Prostate gland (tissue), 2 donors: ENCODE measurements around the gene PRMT7. TPM values are rescaled to one million over a fixed set of nuclear protein-coding genes. Genes with fewer than 3 reads are reported as not detected.
A peak's percentile ranks its signal among the peaks of the same experiment; 100 is the strongest.

ENCODE experiments used
- DNase-seq: peaks from one replicate; pipeline ENCODE4 v3.0.0-alpha.2; 2019; ENCODE audit warnings: low spot score
- H3K27ac ChIP-seq, 2 donors: fragments of 200-600 bp; sonication (generic); 2 replicates each; pipeline ENCODE4 v1.5.1; 2017 to 2019
- H3K27me3 ChIP-seq: fragments of 200-600 bp; sonication (generic); replicated peaks from 2 replicates; pipeline ENCODE4 v1.5.1; 2019; ENCODE audit not compliant: insufficient read depth
- H3K36me3 ChIP-seq, 2 donors: fragments of 200-600 bp; sonication (generic); 1 replicate in 1 of 2; 2 replicates in 1 of 2; pipeline versions ENCODE4 v1.5.1 to v1.8.1; 2017 to 2019
- H3K4me1 ChIP-seq: fragments of 200-600 bp; sonication (generic); replicated peaks from 2 replicates; pipeline ENCODE4 v1.5.1; 2019
- H3K4me3 ChIP-seq, 2 donors: fragments of 200-600 bp; sonication (generic); 2 replicates each; pipeline ENCODE4 v1.5.1; 2017 to 2019
- H3K9me3 ChIP-seq: fragments of 200-600 bp; sonication (generic); 2 replicates; pipeline ENCODE4 v1.5.1; 2017
- CTCF ChIP-seq, 4 experiments: fragments of 200-600 bp in 2 of 4; fragments of 450-650 bp in 2 of 4; sonication (generic) in 2 of 4; IDR thresholded peaks; 1 replicate in 3 of 4; 2 replicates in 1 of 4; pipeline ENCODE4 v1.5.1; 2016 to 2019; ENCODE audit warnings: antibody characterized with exemption in 4 of 4, mild to moderate bottlenecking in 2 of 4, moderate library complexity in 2 of 4
- POLR2A ChIP-seq: fragments of 450-650 bp; IDR thresholded peaks from one replicate; pipeline ENCODE4 v1.6.1; 2016; ENCODE audit warnings: antibody characterized with exemption, mild to moderate bottlenecking
- POLR2AphosphoS5 ChIP-seq: sonication (generic); formaldehyde crosslinking; IDR thresholded peaks from one replicate; pipeline ENCODE4 v1.6.1; 2017; ENCODE audit warnings: antibody characterized with exemption
- WGBS: methylation state at CpG from one replicate; pipeline ENCODE4 v1.1.5; 2018; 5-methylcytosine and 5-hydroxymethylcytosine counted together
- intact Hi-C: fragments of 100-400 bp; cut with DNase I; formaldehyde crosslinking; loops from one replicate; pipeline ENCODE4 v1.14.2; 2022
- small RNA-seq, 2 donors: library from RNA; depleted of rRNA; stranded (forward); fragments of <200 nt; gene quantifications; one replicate each; pipeline ENCODE3, GENCODE V24; 2016
- total RNA-seq, 2 donors: library from RNA; depleted of rRNA; stranded (reverse); fragments of >200 nt; gene quantifications; one replicate each; pipeline ENCODE4 v1.1.0, GENCODE V29; 2016

The PRMT7 gene
- total RNA-seq, 2 donors from 2014 or later: 45.2 to 77.9 TPM

GRCh38 chr16:68403177-68403576 lies 92.4 kb downstream of the PRMT7 start:
- WGBS: 73% methylated on average over 1 of the region's 1 CpG
- H3K27ac ChIP-seq: no peak overlapping the region
- no peak for TF ChIP-seq CTCF (IDR thresholded peaks at IDR 0.05)
- no peak for TF ChIP-seq POLR2A
- TF ChIP-seq POLR2AphosphoS5: no peak
- no peaks in the 10 kb centered on the region for H3K36me3 ChIP-seq
- no peak overlapping the region for H3K4me3 ChIP-seq
- H3K4me1 ChIP-seq: no peaks in the 10 kb centered on the region
- no peak for DNase-seq
- intact Hi-C loops: no loop called here
- H3K27me3 ChIP-seq: no peaks in the 10 kb centered on the region
- no peaks in the 10 kb centered on the region for H3K9me3 ChIP-seq

- TF ChIP-seq POLR2A: no peak
- TF ChIP-seq CTCF (IDR thresholded peaks at IDR 0.05): no peak
- no peak for TF ChIP-seq POLR2AphosphoS5
- H3K27me3 ChIP-seq: no peaks in the 10 kb centered on the region
- WGBS: 90% methylated on average over 3 of the region's 3 CpGs
- H3K4me1 ChIP-seq: no peaks in the 10 kb centered on the region
- no peak overlapping the region for H3K27ac ChIP-seq
- intact Hi-C loops: no loop called here
- no peak for DNase-seq
- no peaks in the 10 kb centered on the region for H3K36me3 ChIP-seq
- H3K4me3 ChIP-seq: no peak overlapping the region
- H3K9me3 ChIP-seq: no peaks in the 10 kb centered on the region
These were observed 92.9 kb downstream of the PRMT7 start for GRCh38 chr16:68403704-68404103.

GRCh38 chr16:68404736-68405345 lies 94.0 kb downstream of the PRMT7 start:
- no peaks in the 10 kb centered on the region for H3K9me3 ChIP-seq
- TF ChIP-seq CTCF (IDR thresholded peaks at IDR 0.05) (no peak), POLR2AphosphoS5 (peak; percentile 16), POLR2A (no peak)
- DNase-seq: peak; percentile 48
- no peak overlapping the region for H3K27ac ChIP-seq
- no peak overlapping the region for H3K4me3 ChIP-seq
- 36% methylated on average over 8 of the region's 8 CpGs for WGBS
- intact Hi-C loops: no loop called here
- H3K4me1 ChIP-seq: no peaks in the 10 kb centered on the region
- no peaks in the 10 kb centered on the region for H3K27me3 ChIP-seq
- no peaks in the 10 kb centered on the region for H3K36me3 ChIP-seq

- Histone ChIP-seq H3K4me3 (no peak overlapping the region), H3K4me1 (no peaks in the 10 kb centered on the region), H3K27me3 (no peaks in the 10 kb centered on the region), H3K36me3 (no peaks in the 10 kb centered on the region), H3K9me3 (no peaks in the 10 kb centered on the region), H3K27ac (peak overlapping the region; percentile 29 to 41)
- 16% methylated on average over 17 of the region's 17 CpGs for WGBS
- DNase-seq: peak; percentile 73
- intact Hi-C loops: no loop called here
- TF ChIP-seq CTCF (IDR thresholded peaks at IDR 0.05) (no peak), POLR2A (no peak), POLR2AphosphoS5 (peak; percentile 78)
These were observed 95.8 kb downstream of the PRMT7 start for GRCh38 chr16:68406458-68407152.

Small RNA genes lying within 50 kb of the gene (small RNA-seq; reads per million reads assigned to genes)
- gene RNU4-30P (0 reads per million in 2 donors), gene RNU6-1262P (0 reads per million in 2 donors)

Other genes starting within 250 kb of the PRMT7 start
- 10 to 100 TPM; 36.6 to 84.1 TPM for gene NFATC3, start 225.6 kb upstream of the PRMT7 start, total RNA-seq
- gene ESRP2, start 74.9 kb upstream of the PRMT7 start, total RNA-seq: 10 to 100 TPM; 24.5 to 48.1 TPM
- gene PLA2G15, start 65.6 kb upstream of the PRMT7 start, total RNA-seq: 10 to 100 TPM; 15.7 to 39.5 TPM
- 10 to 100 TPM; 12.8 to 30.5 TPM for gene SLC7A6, start 46.5 kb upstream of the PRMT7 start, total RNA-seq
- 10 to 100 TPM in 1 of 2 donors, 1 to 10 TPM in 1; 10.0 to 23.6 TPM for gene SLC7A6OS, start 73 bp upstream of the PRMT7 start, total RNA-seq
- gene SMPD3, start 137.5 kb downstream of the PRMT7 start, total RNA-seq: 10 to 100 TPM in 1 of 2 donors, 1 to 10 TPM in 1; 4.7 to 27.8 TPM
- 10 to 100 TPM; 27.2 to 30.3 TPM for gene ZFP90, start 228.3 kb downstream of the PRMT7 start, total RNA-seq